ENCODE results near the gene PRKN. TPM values are rescaled to one million over a fixed set of nuclear protein-coding genes. Genes with fewer than 3 reads are reported as not detected.

The PRKN gene
- total RNA-seq (10 to 100 TPM in 4 of 7 donors, 1 to 10 TPM in 3; 7.0 to 15.0 (median 10.1) TPM), polyA plus RNA-seq (1 to 10 TPM; 3.0 to 6.3 TPM)
- long read RNA-seq, donor 1, partial matches to known transcripts, result 6 of 20 reads
- long read RNA-seq, donor 1, other reads (novel, unspliced or antisense), result 14 of 20 reads
- long read RNA-seq, donor 2, partial matches to known transcripts, result 0 of 8 reads
- long read RNA-seq, donor 2, other reads (novel, unspliced or antisense), result 5 of 8 reads
- long read RNA-seq, donor 3, partial matches to known transcripts, result 1 of 8 reads
- long read RNA-seq, donor 3, other reads (novel, unspliced or antisense), result 7 of 8 reads

GRCh38 chr6:162727322-162728182 lies at the start of gene PRKN, which contains the start of gene PACRG:
PRKN (minus strand) TSS chr6:162727766.
PACRG (plus strand) TSS chr6:162727974.
- no peaks in the 10 kb centered on the region for H3K27me3 ChIP-seq
- peak within 1 kb of the TSS; percentile 87 for H3K4me3 ChIP-seq
- no peaks in the 10 kb centered on the region for H3K9me3 ChIP-seq
- WGBS, 3 donors, result 0 to 1% (median 0%) methylated on average over 53 to 84 of the region's 84 CpGs
- no peaks in the 10 kb centered on the region for H3K36me3 ChIP-seq
- peak within 1 kb of the TSS; percentile 58 to 88 for H3K27ac ChIP-seq
- no peaks in the 10 kb centered on the region for H3K4me1 ChIP-seq (ENCODE audit: insufficient read depth)
- DNase-seq, result peak; percentile 99 to 100 (median 100)
- TF ChIP-seq POLR2A (IDR thresholded peaks at IDR 0.05) (peak; percentile 94), CTCF (IDR thresholded peaks at IDR 0.05) (peak in 1 of 3 donors; percentile 18), EP300 (IDR thresholded peaks at IDR 0.05) (peak; percentile 48)
- intact Hi-C loops (cut with DNase I), result no loop called here

- WGBS, 3 donors, result 81 to 86% (median 81%) methylated on average over 7 of the region's 7 CpGs
- Histone ChIP-seq H3K27ac (no peak overlapping the region), H3K9me3 (no peaks in the 10 kb centered on the region), H3K27me3 (no peaks in the 10 kb centered on the region), H3K36me3 (no peaks in the 10 kb centered on the region), H3K4me3 (no peak overlapping the region), H3K4me1 (ENCODE audit: insufficient read depth) (no peaks in the 10 kb centered on the region)
- intact Hi-C loops (cut with DNase I), result no loop called here
- no peak for DNase-seq
- no peak for TF ChIP-seq CTCF (IDR thresholded peaks at IDR 0.05)
- TF ChIP-seq POLR2A (IDR thresholded peaks at IDR 0.05), result no peak
- TF ChIP-seq EP300 (IDR thresholded peaks at IDR 0.05), result no peak
Measured at GRCh38 chr6:162777091-162777490, 49.5 kb upstream of the PRKN start.

GRCh38 chr6:162773996-162774395 lies 46.4 kb upstream of the PRKN start:
- intact Hi-C loops (cut with DNase I), result no loop called here
- no peaks in the 10 kb centered on the region for H3K27me3 ChIP-seq
- no peaks in the 10 kb centered on the region for H3K36me3 ChIP-seq
- WGBS, 3 donors, result 58 to 66% (median 60%) methylated on average over 3 of the region's 3 CpGs
- no peaks in the 10 kb centered on the region for H3K9me3 ChIP-seq
- H3K4me3 ChIP-seq, result no peak overlapping the region
- TF ChIP-seq CTCF (IDR thresholded peaks at IDR 0.05) (no peak), EP300 (IDR thresholded peaks at IDR 0.05) (no peak), POLR2A (IDR thresholded peaks at IDR 0.05) (no peak)
- no peak overlapping the region for H3K27ac ChIP-seq
- DNase-seq, result no peak
- H3K4me1 ChIP-seq (ENCODE audit: insufficient read depth), result no peaks in the 10 kb centered on the region

- Histone ChIP-seq H3K4me3 (no peak overlapping the region), H3K4me1 (ENCODE audit: insufficient read depth) (no peaks in the 10 kb centered on the region), H3K27me3 (no peaks in the 10 kb centered on the region), H3K36me3 (no peaks in the 10 kb centered on the region), H3K9me3 (no peaks in the 10 kb centered on the region), H3K27ac (no peak overlapping the region)
- intact Hi-C loops (cut with DNase I), result no loop called here
- DNase-seq, result no peak
- no peak for TF ChIP-seq EP300 (IDR thresholded peaks at IDR 0.05)
- TF ChIP-seq POLR2A (IDR thresholded peaks at IDR 0.05), result no peak
- TF ChIP-seq CTCF (IDR thresholded peaks at IDR 0.05), result no peak
Measured at GRCh38 chr6:162772466-162772865, 44.9 kb upstream of the PRKN start.
